HUES6 (cell line): ENCODE measurements around the gene DMBX1.

Experiments used
- H3K27ac ChIP-seq: 2 replicates; pipeline ENCODE4 v1.7.0; 2013; ENCODE audit warnings: low read depth, mild to moderate bottlenecking, low read length, inconsistent platforms
- H3K27me3 ChIP-seq: 2 replicates; pipeline ENCODE4 v1.6.1; 2013; ENCODE audit warnings: low read length; ENCODE audit not compliant: control insufficient read depth, insufficient read depth
- H3K36me3 ChIP-seq: 2 replicates; pipeline ENCODE4 v1.6.1; 2013; ENCODE audit warnings: low read length; ENCODE audit not compliant: control insufficient read depth, insufficient read depth
- H3K4me1 ChIP-seq: 2 replicates; pipeline ENCODE4 v1.6.1; 2013; ENCODE audit warnings: low read length; ENCODE audit not compliant: control insufficient read depth, insufficient read depth
- H3K4me3 ChIP-seq: 2 replicates; pipeline ENCODE4 v1.5.1; 2013; ENCODE audit warnings: low read depth, low read length
- H3K9ac ChIP-seq: one replicate; pipeline ENCODE4 v1.6.1; 2013; ENCODE audit warnings: mild to moderate bottlenecking, low read length
- H3K9me3 ChIP-seq: 2 replicates; pipeline ENCODE4 v1.6.1; 2013; ENCODE audit warnings: low read depth, low read length; ENCODE audit not compliant: control insufficient read depth, insufficient read depth

DMBX1 gene

DNA sequence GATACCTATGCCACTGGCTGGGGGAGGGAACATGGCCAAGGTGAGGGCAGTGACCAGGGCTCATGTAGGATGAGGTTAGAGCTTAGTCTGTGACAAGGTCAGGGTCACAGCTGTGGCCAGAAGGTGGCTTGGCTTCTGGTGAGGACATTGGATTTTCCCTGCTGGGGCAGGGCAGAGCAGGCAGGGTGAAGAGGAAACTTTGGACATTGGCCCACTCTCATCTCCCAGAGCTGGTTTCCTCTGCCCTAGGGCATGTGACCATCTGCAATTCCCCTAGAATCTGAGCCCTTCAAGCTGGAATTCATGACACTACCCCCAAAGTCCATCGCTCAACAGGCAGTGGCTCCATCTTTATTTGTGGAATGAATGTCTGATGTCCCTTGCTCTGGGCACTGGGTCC, 5.3 kb downstream of the DMBX1 start:
- H3K9ac ChIP-seq = no peak overlapping the region
- peaks cover 39% of the 10 kb centered on the region for H3K4me1 ChIP-seq
- no peaks in the 10 kb centered on the region for H3K9me3 ChIP-seq
- H3K27me3 ChIP-seq = peaks cover 100% of the 10 kb centered on the region
- H3K27ac ChIP-seq = no peak overlapping the region
- H3K4me3 ChIP-seq = no peak overlapping the region
- no peaks in the 10 kb centered on the region for H3K36me3 ChIP-seq

DNA sequence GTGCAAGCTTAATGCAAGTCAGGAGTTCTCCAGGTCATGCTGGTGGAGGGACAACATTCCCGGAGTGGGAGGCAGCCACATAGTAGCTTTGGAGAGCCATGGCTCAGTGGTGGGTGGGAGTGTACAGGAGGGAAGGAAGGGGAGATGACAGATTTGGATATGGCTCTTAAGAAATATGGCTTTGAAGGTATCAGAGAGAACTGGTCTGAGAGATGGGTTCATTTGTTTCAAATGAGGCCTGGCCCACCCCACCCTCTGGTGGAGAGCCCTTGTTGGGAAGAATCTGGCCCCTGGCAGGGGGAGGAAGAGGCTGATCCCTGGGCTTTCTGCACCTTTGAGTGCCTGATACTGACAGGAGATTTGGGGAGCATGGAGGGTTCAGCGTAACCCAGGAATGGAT, 6.1 kb downstream of the DMBX1 start:
- H3K27ac ChIP-seq = no peak overlapping the region
- H3K9ac ChIP-seq = no peak overlapping the region
- peaks cover 36% of the 10 kb centered on the region for H3K4me1 ChIP-seq
- no peaks in the 10 kb centered on the region for H3K36me3 ChIP-seq
- H3K4me3 ChIP-seq = no peak overlapping the region
- peaks cover 98% of the 10 kb centered on the region for H3K27me3 ChIP-seq
- H3K9me3 ChIP-seq = no peaks in the 10 kb centered on the region

DNA sequence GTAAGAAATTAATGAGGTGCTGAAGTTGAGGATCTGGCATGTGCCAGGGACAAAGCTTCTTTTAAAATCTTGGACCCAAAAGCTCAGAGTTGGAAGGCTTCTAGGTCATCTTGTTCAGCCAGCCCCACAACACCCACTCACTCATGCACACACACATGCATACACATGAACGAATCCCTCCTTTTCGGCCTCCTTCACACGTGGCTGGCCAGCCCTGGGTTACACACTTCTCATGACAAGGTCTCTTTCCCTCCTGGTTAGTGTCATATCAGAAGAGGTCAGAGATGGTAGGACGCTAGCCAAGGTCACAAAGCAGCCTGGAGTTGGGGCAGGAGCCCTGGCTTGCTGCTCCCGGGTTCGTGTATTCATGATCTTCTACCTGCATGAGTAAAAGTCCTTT, 6.9 kb downstream of the DMBX1 start:
- Histone ChIP-seq H3K4me3 (no peak overlapping the region), H3K36me3 (no peaks in the 10 kb centered on the region), H3K4me1 (peaks cover 29% of the 10 kb centered on the region), H3K9me3 (no peaks in the 10 kb centered on the region), H3K9ac (no peak overlapping the region), H3K27me3 (peaks cover 97% of the 10 kb centered on the region), H3K27ac (no peak overlapping the region)

DNA sequence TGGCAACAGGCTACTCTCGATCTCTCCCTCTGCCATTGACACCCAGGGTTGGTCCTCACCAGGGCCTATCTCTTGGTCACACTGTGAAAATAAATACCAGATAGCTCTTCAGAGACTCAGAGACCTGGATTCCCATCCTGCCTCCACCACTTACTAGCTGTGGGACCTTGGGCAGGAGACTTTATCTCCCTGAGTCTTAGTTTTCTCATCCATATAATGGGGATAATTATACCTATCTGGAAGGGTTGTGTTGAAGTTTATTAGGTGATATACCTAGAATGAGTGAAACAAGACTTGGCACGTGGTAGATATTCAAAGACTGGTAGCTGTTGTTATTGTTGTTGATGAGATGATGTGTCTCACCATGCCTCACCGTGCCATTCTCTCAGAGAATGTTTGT, 7.4 kb downstream of the DMBX1 start:
- H3K9me3 ChIP-seq = no peaks in the 10 kb centered on the region
- no peaks in the 10 kb centered on the region for H3K36me3 ChIP-seq
- peaks cover 97% of the 10 kb centered on the region for H3K27me3 ChIP-seq
- peaks cover 23% of the 10 kb centered on the region for H3K4me1 ChIP-seq
- no peak overlapping the region for H3K27ac ChIP-seq
- no peak overlapping the region for H3K4me3 ChIP-seq
- no peak overlapping the region for H3K9ac ChIP-seq

DNA sequence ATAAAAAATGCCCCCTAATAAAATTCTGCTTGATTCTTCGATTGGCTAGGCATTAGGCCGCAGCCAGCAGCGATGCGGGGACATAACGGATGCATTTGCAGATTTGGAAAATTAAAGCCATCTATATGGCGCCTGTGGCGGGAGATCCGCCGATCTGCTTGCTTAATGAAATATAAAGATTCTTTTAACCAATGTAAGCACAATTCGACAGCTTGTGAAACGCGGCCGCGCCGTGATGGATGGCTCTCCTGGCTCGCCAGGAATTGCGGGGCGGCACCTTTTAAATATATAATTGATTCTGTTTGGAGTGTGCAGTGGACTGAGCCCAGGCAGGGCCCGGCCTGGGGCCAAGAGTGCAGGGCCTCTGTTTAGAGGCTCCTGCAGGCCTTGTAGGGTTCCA, 8.0 kb downstream of the DMBX1 start:
- H3K4me3 ChIP-seq = no peak overlapping the region
- H3K9ac ChIP-seq = no peak overlapping the region
- peaks cover 17% of the 10 kb centered on the region for H3K4me1 ChIP-seq
- peaks cover 96% of the 10 kb centered on the region for H3K27me3 ChIP-seq
- H3K27ac ChIP-seq = no peak overlapping the region
- no peaks in the 10 kb centered on the region for H3K9me3 ChIP-seq
- H3K36me3 ChIP-seq = no peaks in the 10 kb centered on the region

DNA sequence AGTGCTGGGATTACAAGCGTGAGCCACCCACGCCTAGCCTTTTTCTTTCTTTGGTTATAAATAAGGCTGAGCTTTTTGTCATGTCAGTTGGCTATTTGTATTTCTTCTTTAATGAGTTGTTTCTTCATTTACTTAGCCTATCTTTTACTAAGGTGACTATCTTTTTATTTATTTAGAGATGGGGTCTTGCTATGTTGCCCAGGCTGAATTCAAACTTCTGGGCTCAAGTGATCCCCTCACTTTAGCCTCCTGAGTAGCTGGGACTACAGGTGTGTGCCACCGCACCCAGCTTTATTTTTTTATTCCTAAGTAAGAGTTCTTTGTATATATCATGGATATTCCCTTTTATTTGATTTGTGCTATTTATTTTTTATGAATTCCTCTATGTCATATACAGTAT, 11.9 kb downstream of the DMBX1 start:
- H3K36me3 ChIP-seq = no peaks in the 10 kb centered on the region
- no peak overlapping the region for H3K27ac ChIP-seq
- no peak overlapping the region for H3K9ac ChIP-seq
- H3K4me3 ChIP-seq = no peak overlapping the region
- no peaks in the 10 kb centered on the region for H3K9me3 ChIP-seq
- peaks cover 4% of the 10 kb centered on the region; the same call in 1 of the 2 replicates for H3K4me1 ChIP-seq
- peaks cover 70% of the 10 kb centered on the region for H3K27me3 ChIP-seq

DNA sequence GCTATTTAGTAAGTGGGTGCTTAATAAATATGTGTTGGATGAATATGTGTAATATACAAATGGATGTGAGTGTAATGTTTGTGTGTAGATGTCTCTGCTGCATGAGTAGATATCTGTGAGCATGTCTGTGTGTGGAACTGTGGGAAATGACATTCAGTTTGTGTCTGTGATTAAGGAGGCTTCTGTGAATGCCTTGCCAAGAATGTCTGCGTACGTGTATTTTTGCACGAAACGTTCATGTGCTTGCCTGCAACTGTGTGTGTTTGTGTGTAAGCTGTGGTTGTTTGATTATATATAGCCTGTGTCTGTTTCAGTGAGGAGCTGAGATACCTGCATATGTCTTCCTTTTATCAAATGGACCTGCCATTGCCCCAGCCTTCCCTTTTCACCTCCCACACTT, 13.8 kb downstream of the DMBX1 start:
- H3K36me3 ChIP-seq = no peaks in the 10 kb centered on the region
- H3K27ac ChIP-seq = no peak overlapping the region
- H3K9ac ChIP-seq = no peak overlapping the region
- no peaks in the 10 kb centered on the region for H3K9me3 ChIP-seq
- H3K4me3 ChIP-seq = no peak overlapping the region
- peaks cover 4% of the 10 kb centered on the region; the same call in 1 of the 2 replicates for H3K4me1 ChIP-seq
- H3K27me3 ChIP-seq = peaks cover 62% of the 10 kb centered on the region

DNA sequence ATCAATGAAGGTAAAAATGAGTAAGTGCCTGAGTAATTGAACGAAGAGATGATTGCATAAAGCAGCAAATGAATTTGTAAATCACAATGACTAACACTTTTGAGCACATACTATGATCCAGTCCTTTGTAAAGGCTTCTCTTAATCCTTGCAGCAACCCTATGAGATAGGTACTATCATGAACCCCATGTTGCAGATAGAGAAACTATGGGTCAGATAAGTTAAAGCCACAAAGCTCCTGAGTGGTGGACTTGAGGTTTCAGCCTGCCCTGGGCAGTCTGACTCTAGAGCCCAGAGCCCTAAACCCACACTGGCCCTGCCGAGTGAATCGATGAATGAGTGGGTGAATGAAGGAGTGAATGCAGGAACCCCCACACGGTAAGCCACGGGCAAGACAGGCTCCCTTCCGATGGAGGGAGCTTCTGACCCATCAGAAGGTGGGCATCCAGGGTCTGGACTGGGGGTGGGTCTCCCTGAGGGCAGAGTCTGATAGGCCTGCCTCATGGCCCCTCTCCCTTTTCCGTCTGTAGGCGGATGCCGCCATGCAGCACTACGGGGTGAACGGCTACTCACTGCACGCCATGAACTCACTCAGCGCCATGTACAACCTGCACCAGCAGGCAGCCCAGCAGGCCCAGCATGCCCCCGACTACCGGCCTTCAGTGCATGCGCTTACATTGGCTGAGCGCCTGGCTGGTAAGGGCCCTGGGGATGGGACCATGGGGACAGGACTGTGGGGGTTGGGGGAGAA, 17.0 kb downstream of the DMBX1 start:
- Histone ChIP-seq H3K4me3 (no peak overlapping the region), H3K4me1 (peaks cover 5% of the 10 kb centered on the region), H3K9ac (no peak overlapping the region), H3K27ac (no peak overlapping the region), H3K27me3 (peaks cover 57% of the 10 kb centered on the region), H3K9me3 (no peaks in the 10 kb centered on the region), H3K36me3 (no peaks in the 10 kb centered on the region)

DNA sequence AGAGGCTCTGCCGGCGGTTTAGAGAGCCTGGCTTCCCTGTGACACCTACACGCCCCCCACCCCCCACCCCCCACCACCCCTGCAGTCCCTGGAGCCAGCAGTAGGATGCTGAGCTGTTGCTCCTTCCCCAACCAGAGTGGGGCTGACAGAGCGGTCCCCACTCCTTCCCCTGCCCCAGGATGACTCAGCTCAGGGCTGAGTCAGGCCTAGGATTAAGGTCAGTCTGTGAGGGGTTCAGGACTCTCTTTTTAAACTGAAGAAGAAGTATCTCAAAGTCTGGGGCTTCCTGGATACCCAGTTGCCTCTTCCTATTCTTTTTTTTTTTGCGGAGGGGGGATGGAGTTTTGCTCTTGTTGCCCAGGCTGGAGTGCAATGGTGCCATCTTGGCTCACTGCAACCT, 19.1 kb downstream of the DMBX1 start:
- no peaks in the 10 kb centered on the region for H3K36me3 ChIP-seq
- no peak overlapping the region for H3K9ac ChIP-seq
- H3K27me3 ChIP-seq = peaks cover 56% of the 10 kb centered on the region
- peaks cover 25% of the 10 kb centered on the region for H3K4me1 ChIP-seq
- no peak overlapping the region for H3K27ac ChIP-seq
- no peak overlapping the region for H3K4me3 ChIP-seq
- no peaks in the 10 kb centered on the region for H3K9me3 ChIP-seq

DNA sequence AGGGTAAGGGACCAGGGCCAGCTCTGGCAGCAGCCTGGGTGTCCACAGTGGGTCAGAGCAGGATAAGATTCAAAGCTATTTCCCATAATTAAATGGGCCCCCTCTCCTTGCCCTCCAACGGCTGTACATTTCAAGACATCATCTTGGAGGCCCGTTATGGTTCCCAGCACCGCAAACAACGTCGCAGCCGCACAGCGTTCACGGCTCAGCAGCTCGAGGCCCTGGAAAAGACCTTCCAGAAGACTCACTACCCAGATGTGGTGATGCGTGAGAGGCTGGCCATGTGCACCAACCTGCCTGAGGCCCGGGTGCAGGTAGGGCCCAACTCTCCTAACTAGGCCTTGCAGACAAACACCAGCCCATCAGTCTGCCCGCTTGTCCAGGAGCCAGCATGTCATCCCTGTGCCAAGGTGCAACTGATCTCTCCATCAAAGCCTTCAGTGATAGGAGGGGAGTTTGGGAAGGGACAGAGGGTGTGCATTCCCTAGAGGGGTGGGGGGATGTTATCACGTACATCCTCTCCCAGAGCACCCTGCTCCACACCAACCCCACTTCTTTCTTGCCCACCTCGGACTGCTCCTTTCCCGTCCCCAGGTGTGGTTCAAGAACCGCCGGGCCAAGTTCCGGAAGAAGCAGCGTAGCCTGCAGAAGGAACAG, 20.8 kb downstream of the DMBX1 start:
- Histone ChIP-seq H3K4me3 (no peak overlapping the region), H3K27me3 (peaks cover 69% of the 10 kb centered on the region), H3K27ac (no peak overlapping the region), H3K9me3 (no peaks in the 10 kb centered on the region), H3K9ac (no peak overlapping the region), H3K4me1 (peaks cover 27% of the 10 kb centered on the region), H3K36me3 (no peaks in the 10 kb centered on the region)

DNA sequence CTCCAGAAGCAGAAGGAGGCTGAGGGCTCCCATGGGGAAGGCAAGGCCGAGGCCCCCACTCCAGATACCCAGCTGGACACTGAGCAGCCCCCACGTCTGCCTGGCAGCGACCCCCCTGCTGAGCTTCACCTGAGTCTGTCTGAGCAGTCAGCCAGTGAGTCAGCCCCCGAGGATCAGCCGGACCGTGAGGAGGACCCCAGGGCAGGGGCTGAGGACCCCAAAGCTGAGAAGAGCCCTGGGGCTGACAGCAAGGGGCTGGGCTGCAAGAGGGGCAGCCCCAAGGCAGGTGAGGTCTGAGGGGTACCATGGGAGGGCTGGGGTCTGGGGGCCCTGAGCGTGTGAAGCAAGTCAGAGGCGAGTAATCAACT, 21.3 kb downstream of the DMBX1 start:
- Histone ChIP-seq H3K9me3 (no peaks in the 10 kb centered on the region), H3K36me3 (no peaks in the 10 kb centered on the region), H3K4me1 (peaks cover 32% of the 10 kb centered on the region), H3K4me3 (no peak overlapping the region), H3K27me3 (peaks cover 74% of the 10 kb centered on the region), H3K27ac (no peak overlapping the region), H3K9ac (no peak overlapping the region)
